HL-60 (cell line): ENCODE measurements around the gene BIK.

Experiments
- POLR2AphosphoS5 ChIP-seq: IDR thresholded peaks from 2 replicates; pipeline ENCODE4 v1.6.1; 2012; ENCODE audit warnings: low read depth
- TF ChIP-seq, protein P1 (sequence below): IDR thresholded peaks from one replicate; pipeline ENCODE4 v1.5.1; 2011; ENCODE audit warnings: low read length, control low read depth, inconsistent platforms; ENCODE audit not compliant: insufficient read depth

DNA sequence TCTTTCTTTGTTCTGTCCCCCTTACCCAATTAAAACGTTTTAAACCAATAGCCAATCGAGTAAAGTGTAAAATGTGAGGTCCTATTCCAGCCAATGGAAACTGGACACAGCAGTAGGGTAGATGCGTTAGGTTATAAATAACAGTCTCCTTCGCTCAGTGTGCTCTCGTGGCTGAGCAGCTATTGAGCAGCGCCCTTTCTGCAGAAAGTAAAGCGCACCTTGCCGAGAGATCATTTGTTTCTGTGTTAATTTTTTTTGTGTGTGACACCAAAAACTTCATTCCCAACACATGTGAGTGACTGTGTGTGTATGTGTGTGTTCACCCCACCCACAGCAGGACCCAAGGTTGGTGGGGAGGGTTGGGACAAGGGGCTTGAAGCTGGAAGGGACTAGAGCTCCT lies 14.1 kb upstream of the BIK start:
- TF ChIP-seq POLR2AphosphoS5: no peak
- TF ChIP-seq, protein P1, sequence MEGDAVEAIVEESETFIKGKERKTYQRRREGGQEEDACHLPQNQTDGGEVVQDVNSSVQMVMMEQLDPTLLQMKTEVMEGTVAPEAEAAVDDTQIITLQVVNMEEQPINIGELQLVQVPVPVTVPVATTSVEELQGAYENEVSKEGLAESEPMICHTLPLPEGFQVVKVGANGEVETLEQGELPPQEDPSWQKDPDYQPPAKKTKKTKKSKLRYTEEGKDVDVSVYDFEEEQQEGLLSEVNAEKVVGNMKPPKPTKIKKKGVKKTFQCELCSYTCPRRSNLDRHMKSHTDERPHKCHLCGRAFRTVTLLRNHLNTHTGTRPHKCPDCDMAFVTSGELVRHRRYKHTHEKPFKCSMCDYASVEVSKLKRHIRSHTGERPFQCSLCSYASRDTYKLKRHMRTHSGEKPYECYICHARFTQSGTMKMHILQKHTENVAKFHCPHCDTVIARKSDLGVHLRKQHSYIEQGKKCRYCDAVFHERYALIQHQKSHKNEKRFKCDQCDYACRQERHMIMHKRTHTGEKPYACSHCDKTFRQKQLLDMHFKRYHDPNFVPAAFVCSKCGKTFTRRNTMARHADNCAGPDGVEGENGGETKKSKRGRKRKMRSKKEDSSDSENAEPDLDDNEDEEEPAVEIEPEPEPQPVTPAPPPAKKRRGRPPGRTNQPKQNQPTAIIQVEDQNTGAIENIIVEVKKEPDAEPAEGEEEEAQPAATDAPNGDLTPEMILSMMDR: no peak
